BJ (cell line): ENCODE data around the gene HS3ST5. TPM values are rescaled to one million over a fixed set of nuclear protein-coding genes. Genes with fewer than 3 reads are reported as not detected.

Source experiments
- CTCF ChIA-PET: fragments of 350-600 bp; formaldehyde crosslinking; extraction: SDS; loops from one replicate; lab custom pipeline; 2021; ENCODE audit warnings: antibody characterized with exemption, inconsistent platforms; lab: Yijun Ruan, JAX
- POLR2A ChIA-PET: fragments of 300-600 bp; sonication (Branson Sonifier 250); formaldehyde crosslinking; extraction: SDS; loops from one replicate; lab custom pipeline; 2021; ENCODE audit warnings: antibody characterized with exemption; lab: Charles Lee
- DNase-seq: peaks from one replicate; pipeline ENCODE4 v3.0.0-alpha.2; 2011; ENCODE audit warnings: low read depth
- H3K27me3 ChIP-seq: 2 replicates; pipeline ENCODE4 v1.6.0; 2011; ENCODE audit warnings: low read length; ENCODE audit not compliant: control insufficient read depth, insufficient read depth
- H3K36me3 ChIP-seq: 2 replicates; pipeline ENCODE4 v1.5.1; 2011; ENCODE audit warnings: low read length; ENCODE audit not compliant: control insufficient read depth, insufficient read depth
- H3K4me3 ChIP-seq: 2 replicates; pipeline ENCODE4 v1.5.1; 2011; ENCODE audit warnings: low read depth, mild to moderate bottlenecking, control low read depth, low read length
- CTCF ChIP-seq: IDR thresholded peaks from 2 replicates; pipeline ENCODE4 v1.5.1; 2011; ENCODE audit warnings: low read depth, mild to moderate bottlenecking, control low read depth, inconsistent platforms, low read length, moderate library complexity; ENCODE audit not compliant: insufficient read depth
- polyA plus RNA-seq: library from polyadenylated mRNA; depleted of rRNA; stranded (reverse); fragments of >200 nt; gene quantifications from 2 replicates; pipeline ENCODE4 v1.2.3, GENCODE V29; 2011

HS3ST5 gene
- polyA plus RNA-seq, 1 experiment = not detected

GRCh38 chr6:114216789-114217467 is 125.9 kb downstream of the HS3ST5 start:
- no peaks in the 10 kb centered on the region for H3K36me3 ChIP-seq
- H3K4me3 ChIP-seq = no peak overlapping the region
- ChIA-PET POLR2A (no interaction called here), CTCF (no interaction called here)
- H3K27me3 ChIP-seq = no peaks in the 10 kb centered on the region
- DNase-seq = no peak
- TF ChIP-seq CTCF = no peak

GRCh38 chr6:114210467-114210866 is 132.4 kb downstream of the HS3ST5 start:
- Histone ChIP-seq H3K36me3 (no peaks in the 10 kb centered on the region), H3K4me3 (no peak overlapping the region), H3K27me3 (no peaks in the 10 kb centered on the region)
- ChIA-PET POLR2A (no interaction called here), CTCF (interaction anchor here (0.6 to 1.0 kb wide), 2 partner anchors 67 to 108 kb away, joined by 3 read pairs; no protein-coding TSS in a partner anchor)
- no peak for DNase-seq
- no peak for TF ChIP-seq CTCF

- no peak for TF ChIP-seq CTCF
- Histone ChIP-seq H3K27me3 (no peaks in the 10 kb centered on the region), H3K36me3 (no peaks in the 10 kb centered on the region), H3K4me3 (no peak overlapping the region)
- POLR2A ChIA-PET = no interaction called here
- DNase-seq = no peak
- CTCF ChIA-PET = no interaction called here
Measured at GRCh38 chr6:114203460-114203859, 139.4 kb downstream of the HS3ST5 start.

- no peak for DNase-seq
- ChIA-PET CTCF (no interaction called here), POLR2A (no interaction called here)
- TF ChIP-seq CTCF = no peak
- Histone ChIP-seq H3K36me3 (no peaks in the 10 kb centered on the region), H3K27me3 (no peaks in the 10 kb centered on the region), H3K4me3 (no peak overlapping the region)
Measured at GRCh38 chr6:114202389-114202788, 140.4 kb downstream of the HS3ST5 start.

GRCh38 chr6:114200891-114201290 is 141.9 kb downstream of the HS3ST5 start:
- CTCF ChIA-PET = no interaction called here
- POLR2A ChIA-PET = no interaction called here
- no peaks in the 10 kb centered on the region for H3K36me3 ChIP-seq
- DNase-seq = no peak
- no peaks in the 10 kb centered on the region for H3K27me3 ChIP-seq
- H3K4me3 ChIP-seq = no peak overlapping the region
- no peak for TF ChIP-seq CTCF
